GM20431 (cell line): Measurements from ENCODE around the gene GBP7.
"Not testable (repeated sequence)": the region's sequence is repeated elsewhere in the genome, so short reads cannot be mapped to it uniquely, and the experiment has no call there.

Source experiments
- in situ Hi-C: fragments of 300-500 bp; cut with MseI, MboI; formaldehyde crosslinking; loops from one replicate; pipeline ENCODE4 v1.15.0; 2020; ENCODE audit warnings: low sequenced_read_pairs; ENCODE audit not compliant: unreplicated experiment

Gene GBP7, protein sequence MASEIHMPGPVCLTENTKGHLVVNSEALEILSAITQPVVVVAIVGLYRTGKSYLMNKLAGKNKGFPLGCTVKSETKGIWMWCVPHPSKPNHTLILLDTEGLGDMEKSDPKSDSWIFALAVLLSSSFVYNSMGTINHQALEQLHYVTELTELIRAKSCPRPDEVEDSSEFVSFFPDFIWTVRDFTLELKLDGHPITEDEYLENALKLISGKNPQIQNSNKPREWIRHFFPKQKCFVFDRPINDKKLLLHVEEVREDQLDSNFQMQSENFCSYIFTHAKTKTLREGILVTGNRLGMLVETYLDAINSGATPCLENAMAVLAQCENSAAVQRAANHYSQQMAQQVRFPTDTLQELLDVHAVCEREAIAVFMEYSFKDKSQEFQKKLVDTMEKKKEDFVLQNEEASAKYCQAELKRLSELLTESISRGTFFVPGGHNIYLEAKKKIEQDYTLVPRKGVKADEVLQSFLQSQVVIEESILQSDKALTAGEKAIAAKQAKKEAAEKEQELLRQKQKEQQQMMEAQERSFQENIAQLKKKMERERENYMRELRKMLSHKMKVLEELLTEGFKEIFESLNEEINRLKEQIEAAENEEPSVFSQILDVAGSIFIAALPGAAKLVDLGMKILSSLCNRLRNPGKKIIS

DNA sequence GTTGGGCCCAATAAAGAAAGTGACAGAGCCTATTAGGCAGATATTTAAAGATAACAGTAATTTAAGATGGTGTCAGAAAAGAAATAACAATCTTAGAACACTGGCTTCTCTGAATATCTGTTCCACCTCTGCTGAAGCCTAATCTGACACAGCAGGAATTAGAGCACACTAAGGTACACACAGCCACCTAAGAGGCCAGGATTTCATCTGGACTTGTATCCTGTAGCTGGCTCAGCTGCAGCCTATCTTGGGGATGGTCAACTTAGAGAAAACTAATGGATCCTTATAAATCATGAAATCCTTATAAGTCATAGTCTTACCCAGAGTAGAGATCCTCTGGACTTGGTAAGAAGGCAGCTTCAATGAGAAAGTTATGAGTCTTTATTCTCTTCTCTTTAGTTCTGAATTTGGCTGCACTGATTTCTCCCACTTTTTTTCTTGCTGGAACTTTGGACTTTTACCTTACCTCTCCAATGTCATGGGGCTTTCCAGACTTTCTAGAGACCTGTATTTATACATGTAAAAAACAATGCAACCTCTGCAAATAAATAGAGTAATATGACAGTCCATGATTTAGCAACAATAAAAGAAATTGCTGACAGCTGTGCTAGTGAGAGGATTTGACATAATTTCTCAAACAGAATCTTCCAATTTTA lies at the start of gene GBP7:
TSS of gene GBP7 (minus strand) at position 403 of the 656 bp plus-strand sequence. CDS start 4,068 bp downstream, outside the sequence.
- in situ Hi-C loops = no loop called here

- in situ Hi-C loops = no loop called here
Measured at GRCh38 chr1:89221341-89221740, 45.5 kb upstream of the GBP7 start.

- in situ Hi-C loops = not testable (repeated sequence)
Measured at GRCh38 chr1:89219851-89220250, 44.0 kb upstream of the GBP7 start.

DNA sequence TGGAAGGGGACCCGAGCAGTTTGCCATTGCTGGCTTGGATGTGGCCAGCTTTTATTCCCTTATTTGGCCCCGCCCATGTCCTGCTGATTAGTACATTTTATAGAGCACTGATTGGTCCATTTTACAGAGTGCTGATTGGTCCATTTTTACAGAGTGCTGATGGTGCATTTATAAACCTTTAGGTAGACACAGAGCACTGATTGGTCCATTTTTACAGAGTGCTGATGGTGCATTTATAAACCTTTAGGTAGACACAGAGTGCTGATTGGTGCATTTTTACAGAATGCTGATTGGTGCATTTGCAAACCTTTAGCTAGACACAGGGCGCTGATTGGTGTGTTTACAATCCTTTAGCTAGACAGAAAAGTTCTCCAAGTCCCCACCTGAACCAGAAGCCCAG lies 43.1 kb upstream of the GBP7 start:
- in situ Hi-C loops = not testable (repeated sequence)

DNA sequence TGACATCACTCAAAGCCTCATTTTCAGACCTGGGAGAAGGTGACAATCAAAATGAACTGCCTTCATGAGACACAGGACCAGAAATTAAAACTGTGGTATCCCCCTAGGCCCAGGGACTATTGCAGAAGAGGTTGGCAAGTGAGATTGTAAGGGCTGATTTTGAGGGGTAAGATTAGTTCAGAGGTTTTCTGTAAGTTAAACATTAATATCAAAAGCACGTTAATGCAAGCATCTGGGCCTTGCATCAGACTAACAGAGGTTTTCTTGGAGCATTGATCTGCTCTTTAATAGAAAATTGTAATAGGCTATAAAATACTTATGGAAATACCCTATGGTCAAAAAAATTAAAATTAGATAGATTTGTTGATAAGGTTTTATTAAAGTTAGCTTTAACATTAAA lies 37.5 kb upstream of the GBP7 start:
- in situ Hi-C loops = no loop called here

GRCh38 chr1:89211035-89211634 lies 35.3 kb upstream of the GBP7 start:
- in situ Hi-C loops = no loop called here

GRCh38 chr1:89206373-89206772 lies 30.6 kb upstream of the GBP7 start:
- in situ Hi-C loops = no loop called here

DNA sequence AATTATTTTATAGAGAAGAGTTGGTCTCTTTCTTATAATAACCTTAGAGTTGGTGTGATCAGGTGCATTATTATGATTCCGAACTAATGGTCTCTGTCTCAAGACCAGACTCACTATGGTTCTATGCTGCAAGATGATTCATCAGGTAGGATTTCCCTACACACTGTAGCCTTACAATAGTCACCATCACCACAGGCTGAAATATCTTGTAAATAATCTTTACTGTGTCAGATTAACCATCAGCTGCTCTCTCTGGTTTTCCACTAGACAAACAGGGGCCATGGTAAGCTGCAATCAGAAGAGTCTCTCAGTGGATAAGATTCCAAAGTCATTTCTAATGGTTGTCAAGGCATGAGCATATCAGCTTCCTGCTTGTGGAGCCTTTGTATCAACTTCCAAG lies 27.4 kb upstream of the GBP7 start:
- in situ Hi-C loops = no loop called here

DNA sequence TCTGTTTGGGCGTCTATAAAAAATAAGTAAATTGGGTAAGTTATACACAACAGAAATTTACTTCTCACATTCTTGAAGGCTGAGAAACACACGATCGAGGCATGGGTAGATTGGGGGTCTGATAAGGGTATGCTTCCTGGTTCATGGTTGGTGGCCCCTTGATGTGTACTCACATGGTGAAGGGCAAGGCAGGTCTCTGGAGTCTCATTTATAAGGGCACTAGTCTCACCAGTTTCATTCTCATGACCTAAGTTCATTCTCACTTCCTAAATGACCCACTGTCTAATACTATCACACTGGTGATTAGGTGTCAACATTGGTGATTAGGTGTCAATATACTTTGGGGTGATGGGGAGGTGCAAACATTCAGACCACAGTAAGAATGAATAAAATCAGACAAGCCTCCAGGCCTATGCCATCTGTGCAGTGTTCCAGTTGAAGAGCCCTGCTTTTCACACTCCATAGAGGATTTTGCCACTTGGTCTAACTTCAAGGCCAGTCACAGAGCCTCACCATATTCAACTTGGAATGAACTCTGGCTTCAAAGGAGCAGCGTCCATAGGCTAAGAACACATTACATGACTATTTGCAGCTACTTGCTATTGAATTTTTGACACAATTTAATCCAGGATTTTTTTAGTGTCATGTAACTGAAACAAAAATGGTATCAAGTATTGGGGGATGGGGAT lies 25.4 kb upstream of the GBP7 start:
- in situ Hi-C loops = no loop called here

DNA sequence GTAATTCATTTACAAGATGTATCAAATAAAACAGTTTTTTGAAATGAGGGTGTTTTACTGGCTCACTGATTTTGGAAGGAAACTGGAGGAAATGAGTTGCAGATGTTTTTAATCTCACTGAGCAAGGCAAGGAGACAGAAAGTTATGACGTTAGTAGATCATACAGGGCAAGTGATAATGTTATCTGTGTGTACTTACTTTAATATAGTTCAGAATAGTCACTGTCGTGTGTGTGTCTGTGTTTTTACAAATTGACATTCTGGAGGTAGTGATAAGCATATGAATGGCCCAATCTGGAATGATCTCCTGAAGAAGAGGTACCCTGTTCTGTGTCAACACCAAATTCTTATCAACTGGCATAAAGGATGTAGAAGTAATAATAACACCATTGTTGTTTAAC lies 24.9 kb upstream of the GBP7 start:
- in situ Hi-C loops = no loop called here

- in situ Hi-C loops = no loop called here
Measured at GRCh38 chr1:89199525-89200031, 23.8 kb upstream of the GBP7 start.

DNA sequence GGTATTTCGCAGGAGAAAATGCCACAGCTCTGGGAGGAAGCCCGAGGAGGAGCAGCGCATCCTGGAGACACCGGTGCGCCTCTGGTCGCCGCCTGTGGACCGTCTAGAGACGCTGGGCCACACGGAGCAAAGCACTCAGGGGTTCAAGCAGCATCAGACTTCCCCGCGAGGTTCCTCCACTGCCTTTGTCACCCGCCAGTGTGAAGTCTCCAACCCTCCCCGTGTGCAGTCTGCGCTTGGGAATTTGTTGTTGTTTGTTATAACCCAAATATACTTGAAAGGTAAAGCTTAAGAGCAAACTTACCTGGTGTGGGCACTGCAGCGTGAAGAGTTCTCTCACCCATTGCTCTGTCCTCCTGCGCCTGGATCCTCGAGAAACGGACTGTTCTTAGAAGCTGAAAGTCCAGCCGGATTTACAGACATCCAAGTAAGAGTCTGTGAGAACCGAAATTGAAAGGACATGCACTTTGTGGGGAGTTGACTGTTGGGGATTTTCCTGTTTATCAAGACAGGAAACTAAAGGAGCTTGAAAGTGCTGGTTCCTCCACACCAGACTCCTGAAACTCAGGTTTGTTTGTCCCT lies 22.8 kb upstream of the GBP7 start, which contains the start of gene GBP4:
TSS of gene GBP4 (minus strand) at position 452 of the 582 bp plus-strand sequence. CDS start at position 344, 108 bp downstream.
- in situ Hi-C loops = no loop called here

DNA sequence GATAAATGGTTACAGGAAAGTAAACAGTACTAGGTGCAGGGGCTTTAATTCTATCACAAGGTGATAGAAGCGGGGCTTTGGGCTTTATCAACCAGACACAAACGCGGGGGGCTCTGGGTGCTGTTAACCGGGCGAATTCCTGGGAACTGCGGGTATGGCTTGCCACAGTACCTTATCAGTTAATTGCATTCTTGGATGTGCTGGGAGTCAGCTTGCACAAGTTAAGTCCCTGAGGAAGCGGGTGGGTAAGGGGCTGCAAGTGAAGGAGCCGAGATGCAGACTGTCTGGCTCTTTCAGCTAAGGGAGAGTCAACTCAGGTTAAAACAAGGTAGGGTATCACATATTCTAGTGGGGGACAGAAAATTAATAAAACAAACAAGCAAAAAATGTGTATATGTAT lies 22.3 kb upstream of the GBP7 start:
- in situ Hi-C loops = no loop called here

DNA sequence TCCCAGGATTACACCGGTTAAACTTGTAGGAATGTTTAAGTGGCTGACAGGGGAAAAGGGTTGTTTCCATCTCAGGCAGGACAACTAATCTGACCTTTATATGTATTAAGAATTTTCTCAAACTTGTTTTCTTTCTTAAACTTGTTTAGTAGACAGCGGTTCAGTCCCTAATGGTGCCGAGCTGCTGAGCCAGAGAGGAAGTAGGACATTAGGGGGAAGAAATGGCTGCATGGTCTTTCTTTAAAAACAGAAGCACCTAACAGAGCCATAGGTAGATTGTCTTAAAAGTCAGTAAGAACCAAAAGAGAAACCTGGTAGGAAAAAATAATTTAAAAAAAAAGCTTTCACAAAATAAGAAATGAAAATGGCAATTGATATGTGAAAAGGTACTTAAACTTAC lies 19.7 kb upstream of the GBP7 start:
- in situ Hi-C loops = no loop called here

GRCh38 chr1:89191314-89191713 lies 15.5 kb upstream of the GBP7 start:
- in situ Hi-C loops = no loop called here

DNA sequence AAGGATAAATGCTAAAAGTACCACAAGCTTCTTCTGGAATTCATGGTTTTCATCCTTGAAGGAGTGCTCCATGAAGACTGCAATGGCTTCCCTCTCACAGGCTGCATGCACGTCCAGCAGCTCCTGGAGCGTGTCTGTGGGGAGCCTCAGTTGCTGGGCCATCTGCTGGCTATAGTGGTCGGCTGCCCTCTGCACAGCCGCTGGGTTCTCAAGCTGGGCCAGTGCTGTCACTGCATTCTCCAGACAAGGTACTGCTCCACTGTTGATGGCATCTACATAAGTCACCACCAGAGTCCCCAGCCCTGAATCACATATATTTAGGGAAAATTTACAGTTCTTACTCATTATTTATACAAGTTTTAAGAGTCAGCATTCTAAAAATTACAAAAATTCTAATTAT lies 14.2 kb upstream of the GBP7 start:
- in situ Hi-C loops = no loop called here

DNA sequence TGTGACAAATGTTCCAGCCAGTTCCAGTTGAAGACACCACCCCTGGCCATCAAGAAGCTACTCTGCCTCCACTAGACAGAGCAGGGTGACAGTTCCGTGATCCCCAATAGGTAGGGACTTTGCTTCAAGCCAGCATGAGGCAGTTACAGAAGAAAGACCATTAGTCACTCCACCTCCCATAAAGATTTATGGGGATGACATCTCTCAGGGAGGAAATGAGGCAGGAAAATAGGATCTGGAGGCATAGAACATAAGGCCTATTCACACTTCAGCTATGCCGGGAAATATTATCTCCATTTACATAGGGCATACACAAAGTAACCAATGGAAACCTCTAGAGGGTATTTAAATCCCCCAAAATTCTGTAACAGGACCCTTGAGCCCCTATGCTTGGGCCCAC lies 3.5 kb upstream of the GBP7 start:
- in situ Hi-C loops = no loop called here

DNA sequence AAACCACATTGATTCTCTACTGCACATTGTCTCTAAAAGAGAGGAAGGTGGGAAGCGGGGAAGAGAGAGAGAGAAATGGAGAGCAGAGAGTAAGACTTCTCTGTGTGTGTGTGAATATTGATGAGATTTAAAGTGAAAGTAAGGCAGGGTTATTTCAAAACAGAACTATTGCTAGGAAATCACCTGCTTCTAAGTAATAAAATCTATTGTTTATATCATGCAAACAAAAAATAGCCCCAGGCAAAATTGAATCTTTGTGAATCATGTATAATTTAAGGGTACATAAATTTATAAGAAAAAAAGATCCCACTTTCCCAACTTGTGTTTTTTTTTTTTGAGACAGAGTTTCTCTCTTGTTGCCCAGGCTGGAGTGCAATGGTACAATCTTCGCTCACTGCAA lies 1.2 kb upstream of the GBP7 start:
- in situ Hi-C loops = no loop called here

DNA sequence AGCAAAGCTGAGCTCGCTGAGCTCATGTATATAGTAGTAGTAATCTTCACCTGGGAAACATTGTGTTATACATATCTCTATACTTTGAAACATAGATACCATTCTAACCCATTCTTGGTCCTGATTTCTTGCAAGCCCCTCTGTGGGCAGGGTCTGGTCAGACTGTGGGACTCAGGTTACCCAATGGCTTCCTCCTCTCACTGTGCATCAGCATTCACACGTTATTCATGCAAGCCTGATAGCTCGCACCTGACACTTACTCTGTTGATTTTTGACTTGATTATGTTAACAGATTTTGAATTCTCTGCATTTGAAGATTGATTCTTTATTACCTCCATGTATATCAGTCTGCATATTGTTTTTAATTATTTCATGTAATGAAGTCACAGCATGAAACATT lies 1.3 kb downstream of the GBP7 start:
- in situ Hi-C loops = no loop called here
